Lung (tissue), 12 donors: ENCODE results near the gene C12orf75. TPM values are rescaled to one million over a fixed set of nuclear protein-coding genes. Genes with fewer than 3 reads are reported as not detected.

Source experiments
- ATAC-seq: fragments of 200-7000 bp; cut with Tn5 transposase; one replicate; pipeline ENCODE4 v1.9.1; 2020; ENCODE audit warnings: moderate number of reproducible peaks; ENCODE audit not compliant: insufficient read depth, low FRiP score
- DNase-seq, 3 donors: peaks; one replicate each; pipeline ENCODE4 v3.0.0-alpha.2; 2013 to 2017
- H3K27ac ChIP-seq, 2 donors: one replicate each; pipeline ENCODE4 v1.5.1; 2013; ENCODE audit warnings: mild to moderate bottlenecking in 2 of 2, moderate library complexity in 2 of 2, control low read depth in 1 of 2, inconsistent platforms in 1 of 2, low read depth in 1 of 2, low read length in 1 of 2
- H3K27me3 ChIP-seq, 3 donors: one replicate each; pipeline ENCODE4 v1.5.1; 2013; ENCODE audit warnings: low read length in 2 of 3; ENCODE audit not compliant: control insufficient read depth in 3 of 3, insufficient read depth in 3 of 3
- H3K36me3 ChIP-seq, 4 donors: one replicate each; pipeline ENCODE4 v1.5.1; 2013; ENCODE audit warnings: low read length in 4 of 4, mild to moderate bottlenecking in 1 of 4, moderate library complexity in 1 of 4; ENCODE audit not compliant: control insufficient read depth in 4 of 4, insufficient read depth in 4 of 4
- H3K4me1 ChIP-seq, 5 donors: one replicate each; pipeline ENCODE4 v1.5.1; 2013; ENCODE audit warnings: low read length in 5 of 5, mild to moderate bottlenecking in 2 of 5, moderate library complexity in 1 of 5; ENCODE audit not compliant: control insufficient read depth in 5 of 5, insufficient read depth in 5 of 5
- H3K4me3 ChIP-seq: one replicate; pipeline ENCODE4 v1.5.1; 2013; ENCODE audit warnings: mild to moderate bottlenecking, control low read depth, moderate library complexity
- H3K9ac ChIP-seq, 2 donors: one replicate each; pipeline ENCODE4 v1.5.1; 2013; ENCODE audit warnings: low read length in 2 of 2, control low read depth in 1 of 2; ENCODE audit not compliant: insufficient read depth in 1 of 2
- H3K9me3 ChIP-seq, 4 donors: one replicate each; pipeline ENCODE4 v1.5.1; 2013; ENCODE audit warnings: low read length in 3 of 4, mild to moderate bottlenecking in 1 of 4, moderate library complexity in 1 of 4; ENCODE audit not compliant: control insufficient read depth in 4 of 4, insufficient read depth in 3 of 4
- WGBS, 2 donors: extraction: QIAGEN DNeasy Blood & Tissue Kit; methylation state at CpG; one replicate each; pipeline ENCODE4 v1.1.7; 2013; 5-methylcytosine and 5-hydroxymethylcytosine counted together
- polyA plus RNA-seq, 2 donors: library from polyadenylated mRNA; stranded (reverse); fragments of 200-250 nt; gene quantifications; one replicate each; pipeline ENCODE4 v1.2.1, GENCODE V29; 2013
- total RNA-seq, 2 donors: library from RNA; depleted of rRNA in 1 of 2; stranded (reverse); fragments of >200 nt in 1 of 2; gene quantifications; one replicate each; pipeline ENCODE4 v1.2.1, GENCODE V29; 2014 to 2021
- TF ChIP-seq, protein P1 (sequence below): IDR thresholded peaks from 2 replicates; pipeline ENCODE4 v1.5.1; 2012; ENCODE audit warnings: mild to moderate bottlenecking; ENCODE audit errors: control extremely low read depth, extremely low read depth
- donor health status: control.
- donor health status: control.
- donor health status: Bipolar disorder and iron deficiency.
- donor health status: healthy.
- donor health status: DM: yes; HTN: yes; CAD: no.

Gene C12orf75
- total and polyA plus RNA-seq, 4 donors, result 7.0 to 26.7 (median 17.2) TPM

DNA sequence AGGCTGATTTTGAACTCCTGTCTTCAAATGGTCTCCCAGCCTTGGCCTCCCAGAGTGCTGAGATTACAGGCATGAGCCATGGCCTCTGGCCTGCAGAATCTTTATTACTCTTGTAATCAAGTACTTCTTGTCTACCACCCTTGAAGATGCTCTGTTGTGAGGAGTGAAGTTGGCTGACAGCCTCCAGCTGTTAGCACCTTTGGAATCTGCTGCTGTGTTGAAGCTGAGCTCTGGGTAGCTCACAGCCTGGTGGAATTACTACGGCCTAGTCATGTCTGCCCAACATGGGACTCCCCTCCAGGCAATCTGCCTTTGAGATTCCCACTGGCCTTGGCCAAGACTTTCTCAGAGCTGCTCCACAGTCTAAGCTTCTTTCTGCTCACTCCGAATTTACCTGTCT is 5.8 kb upstream of the C12orf75 start:
- no peaks in the 10 kb centered on the region for H3K9me3 ChIP-seq
- H3K4me1 ChIP-seq, result no peaks in the 10 kb centered on the region
- DNase-seq (no peak), ATAC-seq (no peak)
- H3K27me3 ChIP-seq, result no peaks in the 10 kb centered on the region
- 90 to 92% methylated on average over 2 of the region's 2 CpGs for WGBS, 2 donors
- no peak overlapping the region for H3K27ac ChIP-seq
- no peaks in the 10 kb centered on the region for H3K36me3 ChIP-seq
- H3K9ac ChIP-seq, result no peak overlapping the region
- TF ChIP-seq, protein P1, sequence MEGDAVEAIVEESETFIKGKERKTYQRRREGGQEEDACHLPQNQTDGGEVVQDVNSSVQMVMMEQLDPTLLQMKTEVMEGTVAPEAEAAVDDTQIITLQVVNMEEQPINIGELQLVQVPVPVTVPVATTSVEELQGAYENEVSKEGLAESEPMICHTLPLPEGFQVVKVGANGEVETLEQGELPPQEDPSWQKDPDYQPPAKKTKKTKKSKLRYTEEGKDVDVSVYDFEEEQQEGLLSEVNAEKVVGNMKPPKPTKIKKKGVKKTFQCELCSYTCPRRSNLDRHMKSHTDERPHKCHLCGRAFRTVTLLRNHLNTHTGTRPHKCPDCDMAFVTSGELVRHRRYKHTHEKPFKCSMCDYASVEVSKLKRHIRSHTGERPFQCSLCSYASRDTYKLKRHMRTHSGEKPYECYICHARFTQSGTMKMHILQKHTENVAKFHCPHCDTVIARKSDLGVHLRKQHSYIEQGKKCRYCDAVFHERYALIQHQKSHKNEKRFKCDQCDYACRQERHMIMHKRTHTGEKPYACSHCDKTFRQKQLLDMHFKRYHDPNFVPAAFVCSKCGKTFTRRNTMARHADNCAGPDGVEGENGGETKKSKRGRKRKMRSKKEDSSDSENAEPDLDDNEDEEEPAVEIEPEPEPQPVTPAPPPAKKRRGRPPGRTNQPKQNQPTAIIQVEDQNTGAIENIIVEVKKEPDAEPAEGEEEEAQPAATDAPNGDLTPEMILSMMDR, result no peak
- H3K4me3 ChIP-seq, result no peak overlapping the region

DNA sequence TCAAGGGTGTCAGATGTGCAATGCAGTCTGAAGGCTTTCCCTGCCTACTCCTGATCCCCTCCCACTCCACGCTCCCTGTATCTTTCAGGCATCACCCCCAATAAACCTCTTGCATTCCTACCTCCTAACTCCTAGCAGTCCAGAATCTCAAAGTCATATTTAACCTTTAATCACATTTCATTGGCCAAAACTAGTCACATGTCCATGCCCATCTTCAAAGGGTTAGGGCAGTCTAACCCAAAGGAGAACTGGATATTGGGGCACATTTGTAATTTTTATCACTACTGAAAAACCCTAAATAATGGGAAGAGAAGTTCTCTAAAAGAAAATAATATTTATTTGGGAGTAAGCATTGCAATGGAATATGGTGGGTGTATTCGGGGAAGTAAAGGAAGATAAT is 5.4 kb upstream of the C12orf75 start:
- ATAC-seq (no peak), DNase-seq (no peak)
- 96 to 100% methylated on average over 2 of the region's 2 CpGs for WGBS, 2 donors
- H3K27me3 ChIP-seq, result no peaks in the 10 kb centered on the region
- no peaks in the 10 kb centered on the region for H3K36me3 ChIP-seq
- TF ChIP-seq, protein P1, result no peak
- peaks cover 0 to 3% (median 0%) of the 10 kb centered on the region in 5 donors for H3K4me1 ChIP-seq
- no peak overlapping the region for H3K9ac ChIP-seq
- no peak overlapping the region for H3K27ac ChIP-seq
- H3K4me3 ChIP-seq, result no peak overlapping the region
- no peaks in the 10 kb centered on the region for H3K9me3 ChIP-seq

DNA sequence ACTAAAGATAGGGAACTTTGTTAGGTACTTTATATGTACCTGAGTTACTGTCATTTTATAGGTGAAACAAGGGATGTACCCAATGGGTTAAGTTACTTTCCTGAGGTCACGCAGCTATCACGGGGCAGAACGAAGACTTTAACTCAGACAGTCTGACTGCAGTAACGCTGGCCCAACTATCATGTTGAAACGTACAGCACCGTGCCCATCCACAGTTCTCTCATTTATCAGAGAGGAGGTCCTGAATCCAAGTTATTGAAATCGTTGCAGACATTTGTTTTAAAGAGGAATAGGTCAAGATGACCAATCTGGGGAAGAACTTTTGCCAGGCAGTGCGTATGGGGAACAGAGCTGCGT is 587 bp upstream of the C12orf75 start:
- no peaks in the 10 kb centered on the region for H3K36me3 ChIP-seq
- no peak overlapping the region for H3K4me3 ChIP-seq
- no peaks in the 10 kb centered on the region for H3K9me3 ChIP-seq
- ATAC-seq, result no peak
- 2 to 6% methylated on average over 9 of the region's 9 CpGs for WGBS, 2 donors
- TF ChIP-seq, protein P1, result no peak
- no peak overlapping the region for H3K27ac ChIP-seq
- peaks cover 0 to 2% (median 0%) of the 10 kb centered on the region in 3 donors for H3K27me3 ChIP-seq
- no peak overlapping the region for H3K9ac ChIP-seq
- no peak for DNase-seq
- H3K4me1 ChIP-seq, result peaks cover 0 to 5% (median 2%) of the 10 kb centered on the region in 5 donors
